Glutamatergic neuron (in vitro differentiated cells): ENCODE results near the gene MTARC2. TPM values are rescaled to one million over a fixed set of nuclear protein-coding genes. Genes with fewer than 3 reads are reported as not detected.

Experiments used
- DNase-seq: peaks from one replicate; pipeline ENCODE4 v3.0.0; 2022
- H3K27ac Mint-ChIP-seq: one replicate; pipeline ENCODE4 v1.8.0; 2020; ENCODE audit warnings: mild to moderate bottlenecking, mixed read lengths, inconsistent platforms; ENCODE audit not compliant: unreplicated experiment
- H3K27me3 Mint-ChIP-seq: one replicate; pipeline ENCODE4 v1.8.0; 2020; ENCODE audit warnings: mild to moderate bottlenecking, moderate library complexity, mixed read lengths, inconsistent platforms; ENCODE audit not compliant: unreplicated experiment
- H3K36me3 Mint-ChIP-seq: one replicate; pipeline ENCODE4 v1.8.0; 2020; ENCODE audit warnings: mild to moderate bottlenecking, mixed read lengths, inconsistent platforms; ENCODE audit not compliant: unreplicated experiment
- H3K4me1 Mint-ChIP-seq: one replicate; pipeline ENCODE4 v1.8.0; 2020; ENCODE audit warnings: mild to moderate bottlenecking, low read depth, mixed read lengths, inconsistent platforms; ENCODE audit not compliant: unreplicated experiment
- H3K4me3 Mint-ChIP-seq: one replicate; pipeline ENCODE4 v1.8.0; 2020; ENCODE audit warnings: mild to moderate bottlenecking, mixed read lengths, inconsistent platforms; ENCODE audit not compliant: unreplicated experiment
- H3K9me3 Mint-ChIP-seq: one replicate; pipeline ENCODE4 v1.8.0; 2020; ENCODE audit warnings: mild to moderate bottlenecking, moderate library complexity, mixed read lengths, inconsistent platforms; ENCODE audit not compliant: unreplicated experiment
- total RNA-seq: library from RNA; stranded (reverse); fragmentation: NEBNext Ultra II Directional; extraction: Animal tissue kit (Norgen Biotek cat#: 25700); gene quantifications from one replicate; pipeline ENCODE4 v1.2.1, GENCODE V29; 2021; ENCODE audit not compliant: unreplicated experiment
- TF ChIP-seq, protein P1 (sequence below): fragments of 200-600 bp; sonication (generic); IDR thresholded peaks from one replicate; pipeline ENCODE4 v1.5.0; 2021; ENCODE audit not compliant: partially characterized antibody, unreplicated experiment

MTARC2 gene
- total RNA-seq, 1 donor from 2014 or later: 3.0 TPM

DNA sequence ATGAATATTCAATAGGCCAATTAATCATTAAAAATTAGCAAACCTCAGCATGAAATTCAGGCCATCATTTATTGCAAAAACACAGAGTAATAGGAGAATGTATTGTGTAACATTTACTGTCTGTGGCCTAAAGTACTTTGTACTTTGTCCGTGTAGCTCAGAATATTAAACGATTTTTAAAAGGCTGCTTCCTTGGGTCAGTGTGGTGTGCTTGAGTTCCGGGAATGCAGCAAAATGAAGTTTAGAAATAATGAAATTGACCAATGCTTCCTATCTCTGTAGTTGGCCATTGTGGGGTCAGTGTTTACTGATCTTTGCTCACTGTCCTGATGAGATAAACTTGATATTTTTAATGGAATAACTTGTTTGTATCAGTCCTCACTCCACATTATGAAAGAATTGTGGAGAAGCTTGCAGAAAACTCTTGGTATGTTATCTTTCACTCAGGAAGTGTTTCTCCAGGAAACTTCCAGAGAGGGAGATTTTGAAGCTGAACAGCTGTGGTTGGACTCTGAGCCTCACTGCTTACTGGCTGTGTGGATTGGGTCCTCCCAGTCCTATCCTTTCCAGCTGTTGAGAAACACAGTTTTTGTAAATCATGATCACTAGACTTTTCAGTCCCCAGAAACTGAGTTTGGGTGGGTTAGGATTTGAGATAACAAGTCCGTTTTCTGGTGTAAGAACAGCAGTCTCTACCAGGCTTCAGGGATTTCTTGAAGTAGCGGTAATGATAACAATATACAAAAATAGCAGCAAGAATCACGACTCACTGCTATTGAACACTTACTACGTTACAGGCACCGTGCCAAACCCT, 19.4 kb downstream of the MTARC2 start:
- Mint-ChIP-seq H3K4me3 (no peak overlapping the region), H3K9me3 (peaks cover 2% of the 10 kb centered on the region), H3K36me3 (no peaks in the 10 kb centered on the region), H3K27ac (no peak overlapping the region), H3K4me1 (peaks cover 4% of the 10 kb centered on the region), H3K27me3 (no peaks in the 10 kb centered on the region)
- TF ChIP-seq, protein P1, sequence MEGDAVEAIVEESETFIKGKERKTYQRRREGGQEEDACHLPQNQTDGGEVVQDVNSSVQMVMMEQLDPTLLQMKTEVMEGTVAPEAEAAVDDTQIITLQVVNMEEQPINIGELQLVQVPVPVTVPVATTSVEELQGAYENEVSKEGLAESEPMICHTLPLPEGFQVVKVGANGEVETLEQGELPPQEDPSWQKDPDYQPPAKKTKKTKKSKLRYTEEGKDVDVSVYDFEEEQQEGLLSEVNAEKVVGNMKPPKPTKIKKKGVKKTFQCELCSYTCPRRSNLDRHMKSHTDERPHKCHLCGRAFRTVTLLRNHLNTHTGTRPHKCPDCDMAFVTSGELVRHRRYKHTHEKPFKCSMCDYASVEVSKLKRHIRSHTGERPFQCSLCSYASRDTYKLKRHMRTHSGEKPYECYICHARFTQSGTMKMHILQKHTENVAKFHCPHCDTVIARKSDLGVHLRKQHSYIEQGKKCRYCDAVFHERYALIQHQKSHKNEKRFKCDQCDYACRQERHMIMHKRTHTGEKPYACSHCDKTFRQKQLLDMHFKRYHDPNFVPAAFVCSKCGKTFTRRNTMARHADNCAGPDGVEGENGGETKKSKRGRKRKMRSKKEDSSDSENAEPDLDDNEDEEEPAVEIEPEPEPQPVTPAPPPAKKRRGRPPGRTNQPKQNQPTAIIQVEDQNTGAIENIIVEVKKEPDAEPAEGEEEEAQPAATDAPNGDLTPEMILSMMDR: no peak
- no peak for DNase-seq

DNA sequence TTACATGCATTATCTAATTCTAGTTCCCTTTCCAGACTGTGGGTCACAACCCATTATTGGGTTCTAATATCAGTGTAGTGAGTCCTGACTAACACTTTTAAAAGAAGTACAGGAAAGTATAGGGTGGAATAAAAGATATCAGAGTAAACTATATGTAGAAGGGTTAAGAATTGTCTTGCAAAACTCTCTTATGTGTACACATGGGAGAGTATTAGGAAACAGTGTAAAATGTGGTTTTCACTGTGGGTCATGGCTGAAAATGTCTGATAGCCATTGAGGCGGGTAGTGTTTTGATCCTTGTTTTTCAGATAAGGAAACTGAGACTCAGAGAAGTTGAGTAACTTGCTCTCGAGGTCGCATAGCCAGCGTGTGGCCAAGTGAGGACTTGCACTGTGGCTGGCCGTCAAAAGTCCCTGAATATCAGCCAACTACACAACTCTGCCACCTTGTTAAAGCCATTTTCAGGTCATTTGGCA, 20.0 kb downstream of the MTARC2 start:
- Mint-ChIP-seq H3K4me3 (no peak overlapping the region), H3K27ac (no peak overlapping the region), H3K4me1 (peaks cover 4% of the 10 kb centered on the region), H3K27me3 (no peaks in the 10 kb centered on the region), H3K9me3 (peaks cover 2% of the 10 kb centered on the region), H3K36me3 (no peaks in the 10 kb centered on the region)
- DNase-seq: no peak
- TF ChIP-seq, protein P1: no peak

DNA sequence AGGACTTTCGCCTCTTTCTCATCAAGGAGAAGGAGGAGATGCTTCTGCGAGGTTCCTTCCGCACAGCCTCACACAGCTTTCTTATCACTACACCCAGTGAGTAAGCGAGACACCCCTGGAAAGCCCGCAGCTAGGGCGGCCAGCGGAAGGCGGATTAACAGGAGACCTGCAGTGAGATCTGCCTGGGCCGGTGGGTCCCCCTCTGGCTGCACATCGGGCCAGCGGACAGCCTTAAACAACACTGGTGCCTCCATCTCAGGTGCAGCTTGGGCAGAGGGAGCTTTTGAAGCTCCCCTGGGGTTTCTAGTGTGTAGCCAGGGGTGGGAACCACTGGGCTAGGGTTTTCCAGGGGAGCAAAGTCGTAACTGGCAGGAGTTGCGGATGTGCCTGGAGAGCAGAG, 21.1 kb downstream of the MTARC2 start:
- H3K36me3 Mint-ChIP-seq: no peaks in the 10 kb centered on the region
- no peak overlapping the region for H3K4me3 Mint-ChIP-seq
- no peak for DNase-seq
- peaks cover 2% of the 10 kb centered on the region for H3K9me3 Mint-ChIP-seq
- TF ChIP-seq, protein P1: no peak
- H3K4me1 Mint-ChIP-seq: peaks cover 4% of the 10 kb centered on the region
- no peaks in the 10 kb centered on the region for H3K27me3 Mint-ChIP-seq
- no peak overlapping the region for H3K27ac Mint-ChIP-seq

DNA sequence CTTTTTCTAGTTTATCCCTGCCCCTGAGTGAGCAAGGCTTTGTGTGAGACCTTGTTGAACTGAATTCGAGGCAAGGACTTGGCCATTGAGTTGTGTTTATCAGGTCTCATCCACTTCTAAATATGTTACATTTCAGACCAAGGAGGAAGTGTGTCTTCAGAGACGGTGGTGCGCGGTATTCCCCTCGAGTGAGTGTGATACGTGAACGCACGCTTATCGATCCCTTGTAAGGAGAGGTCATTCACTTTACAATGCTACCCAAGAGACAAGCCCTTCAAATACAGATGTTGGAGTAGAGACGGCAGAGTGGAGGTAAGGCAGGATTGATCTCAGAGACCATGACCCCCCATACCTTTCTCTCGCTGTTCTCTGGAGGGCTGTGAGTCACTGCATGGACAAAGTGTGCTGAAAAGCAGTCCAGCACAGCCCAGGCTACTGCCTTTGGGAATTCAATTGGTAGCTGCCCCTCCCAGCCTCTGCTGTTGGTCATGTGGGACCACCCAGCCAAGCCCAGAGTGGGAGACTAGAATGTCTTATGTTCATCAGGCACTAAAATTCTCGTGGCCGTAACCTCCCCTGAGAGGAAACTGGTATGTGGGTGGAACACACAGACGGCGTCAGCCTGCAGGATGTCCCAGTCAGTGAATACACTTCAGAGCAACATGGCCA, 22.3 kb downstream of the MTARC2 start:
- peaks cover 2% of the 10 kb centered on the region for H3K9me3 Mint-ChIP-seq
- no peaks in the 10 kb centered on the region for H3K27me3 Mint-ChIP-seq
- no peaks in the 10 kb centered on the region for H3K36me3 Mint-ChIP-seq
- H3K27ac Mint-ChIP-seq: no peak overlapping the region
- H3K4me3 Mint-ChIP-seq: no peak overlapping the region
- TF ChIP-seq, protein P1: no peak
- no peak for DNase-seq
- H3K4me1 Mint-ChIP-seq: peaks cover 4% of the 10 kb centered on the region

DNA sequence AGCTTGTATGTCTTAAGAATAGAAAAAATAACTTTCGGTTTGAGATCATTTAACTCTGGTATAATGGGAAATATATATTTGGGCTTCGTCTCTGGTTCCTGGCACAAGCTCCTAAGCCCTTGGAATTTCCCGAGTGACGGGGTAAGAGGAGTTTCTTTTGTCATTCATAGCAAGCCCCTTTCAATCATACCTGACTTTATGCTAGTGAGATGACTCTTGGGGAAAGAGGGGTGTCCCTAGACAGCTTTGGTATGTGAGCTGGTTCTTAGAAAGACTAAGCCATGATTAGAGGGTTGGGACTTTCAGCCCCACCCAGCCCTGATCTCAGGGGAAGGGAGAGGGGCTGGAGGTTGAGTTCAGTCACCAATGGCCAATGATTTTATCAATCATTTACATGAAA, 24.7 kb downstream of the MTARC2 start:
- H3K27me3 Mint-ChIP-seq: peaks cover 2% of the 10 kb centered on the region
- H3K36me3 Mint-ChIP-seq: no peaks in the 10 kb centered on the region
- H3K4me3 Mint-ChIP-seq: no peak overlapping the region
- H3K27ac Mint-ChIP-seq: no peak overlapping the region
- H3K4me1 Mint-ChIP-seq: peaks cover 4% of the 10 kb centered on the region
- DNase-seq: no peak
- TF ChIP-seq, protein P1: no peak
- peaks cover 2% of the 10 kb centered on the region for H3K9me3 Mint-ChIP-seq
